Measurements from ENCODE around the gene IL15RA. TPM values are rescaled to one million over a fixed set of nuclear protein-coding genes. Genes with fewer than 3 reads are reported as not detected.

IL15RA gene
- total and polyA plus RNA-seq, 2 experiments from 2014 or later = 4.0 to 7.0 TPM

GRCh38 chr10:5987747-5988146 is 10.4 kb upstream of the IL15RA start:
- in situ Hi-C loops (cut with MboI) = no loop called here
- H2AFZ ChIP-seq = no peak overlapping the region
- no peaks in the 10 kb centered on the region for H3F3A ChIP-seq (ENCODE audit: insufficient read depth)
- TF ChIP-seq EZH2 (IDR thresholded peaks at IDR 0.05; ENCODE audit: insufficient read depth, poor library complexity, severe bottlenecking) (no peak), EZH2phosphoT487 (IDR thresholded peaks at IDR 0.05; ENCODE audit: insufficient read depth, low read depth) (no peak)
- H3K9me3 ChIP-seq (ENCODE audit: low read depth) = peaks cover 1% of the 10 kb centered on the region
- no peaks in the 10 kb centered on the region for H3K4me1 ChIP-seq (ENCODE audit: insufficient read depth)
- WGBS, 2 experiments (ENCODE audit: low coverage in 1 of 2, low lambda C conversion rate in 2 of 2, missing lambda C conversion rate in 2 of 2) = 16% methylated on average over 4 of the region's 4 CpGs
- H3K9me2 ChIP-seq (ENCODE audit: insufficient read depth) = no peaks in the 10 kb centered on the region
- H4K20me1 ChIP-seq (ENCODE audit: insufficient read depth) = no peaks in the 10 kb centered on the region
- DNase-seq = no peak
- H3K27ac ChIP-seq = no peak overlapping the region
- H3K4me2 ChIP-seq (ENCODE audit: unreplicated experiment) = no peak overlapping the region
- no peaks in the 10 kb centered on the region for H3K36me3 ChIP-seq (ENCODE audit: low read depth)
- H3K27me3 ChIP-seq (replicated peaks; ENCODE audit: insufficient read depth) = no peaks in the 10 kb centered on the region
- no peak overlapping the region for H3K4me3 ChIP-seq
- H3K9ac ChIP-seq = no peak overlapping the region
- no peaks in the 10 kb centered on the region for H3K79me2 ChIP-seq (ENCODE audit: insufficient read depth)

GRCh38 chr10:5985029-5985428 is 7.7 kb upstream of the IL15RA start:
- Histone ChIP-seq H3F3A (ENCODE audit: insufficient read depth) (no peaks in the 10 kb centered on the region), H3K4me1 (ENCODE audit: insufficient read depth) (no peaks in the 10 kb centered on the region), H2AFZ (no peak overlapping the region), H3K27me3 (replicated peaks; ENCODE audit: insufficient read depth) (no peaks in the 10 kb centered on the region), H4K20me1 (ENCODE audit: insufficient read depth) (no peaks in the 10 kb centered on the region), H3K9me3 (ENCODE audit: low read depth) (no peaks in the 10 kb centered on the region), H3K9ac (no peak overlapping the region), H3K4me3 (no peak overlapping the region), H3K36me3 (ENCODE audit: low read depth) (no peaks in the 10 kb centered on the region), H3K27ac (no peak overlapping the region), H3K4me2 (ENCODE audit: unreplicated experiment) (no peak overlapping the region), H3K9me2 (ENCODE audit: insufficient read depth) (no peaks in the 10 kb centered on the region), H3K79me2 (ENCODE audit: insufficient read depth) (no peaks in the 10 kb centered on the region)
- TF ChIP-seq EZH2phosphoT487 (IDR thresholded peaks at IDR 0.05; ENCODE audit: insufficient read depth, low read depth) (no peak), EZH2 (IDR thresholded peaks at IDR 0.05; ENCODE audit: insufficient read depth, poor library complexity, severe bottlenecking) (no peak)
- DNase-seq = no peak
- in situ Hi-C loops (cut with MboI) = no loop called here
- WGBS, 2 experiments (ENCODE audit: low coverage in 1 of 2, low lambda C conversion rate in 2 of 2, missing lambda C conversion rate in 2 of 2) = 54 to 56% methylated on average over 5 of the region's 5 CpGs

DNA sequence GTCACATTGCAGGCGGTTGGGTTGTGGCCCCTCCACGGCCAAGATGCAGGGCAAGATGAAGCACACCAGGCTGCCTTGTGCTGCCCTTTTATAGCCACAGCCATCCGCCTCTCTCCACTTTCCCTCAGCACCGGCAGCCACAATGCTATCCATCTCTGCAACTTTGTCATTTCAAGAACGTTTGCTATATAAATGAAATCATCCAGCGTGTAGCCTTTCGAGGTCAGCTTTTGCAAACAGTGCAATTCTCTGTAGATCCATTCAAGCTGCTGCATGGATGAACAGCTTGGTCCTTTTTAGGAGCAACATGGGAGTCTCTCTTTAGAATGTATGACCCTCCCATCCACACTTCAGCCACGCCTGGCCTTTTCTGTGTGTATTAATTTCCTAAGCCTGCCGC is 6.4 kb upstream of the IL15RA start:
- no peaks in the 10 kb centered on the region for H3K9me2 ChIP-seq (ENCODE audit: insufficient read depth)
- 66 to 73% methylated on average over 9 of the region's 9 CpGs for WGBS, 2 experiments (ENCODE audit: low coverage in 1 of 2, low lambda C conversion rate in 2 of 2, missing lambda C conversion rate in 2 of 2)
- no peaks in the 10 kb centered on the region for H3K27me3 ChIP-seq (replicated peaks; ENCODE audit: insufficient read depth)
- no peak overlapping the region for H2AFZ ChIP-seq
- H3F3A ChIP-seq (ENCODE audit: insufficient read depth) = 0 out of 2 replicates have a peak, but pooled peaks cover 5% of the 10 kb centered on the region
- H3K36me3 ChIP-seq (ENCODE audit: low read depth) = no peaks in the 10 kb centered on the region
- H3K4me1 ChIP-seq (ENCODE audit: insufficient read depth) = no peaks in the 10 kb centered on the region
- no peak overlapping the region for H3K4me3 ChIP-seq
- H4K20me1 ChIP-seq (ENCODE audit: insufficient read depth) = no peaks in the 10 kb centered on the region
- H3K4me2 ChIP-seq (ENCODE audit: unreplicated experiment) = no peak overlapping the region
- H3K9ac ChIP-seq = no peak overlapping the region
- in situ Hi-C loops (cut with MboI) = no loop called here
- TF ChIP-seq EZH2phosphoT487 (IDR thresholded peaks at IDR 0.05; ENCODE audit: insufficient read depth, low read depth) (no peak), EZH2 (IDR thresholded peaks at IDR 0.05; ENCODE audit: insufficient read depth, poor library complexity, severe bottlenecking) (no peak)
- no peaks in the 10 kb centered on the region for H3K79me2 ChIP-seq (ENCODE audit: insufficient read depth)
- H3K27ac ChIP-seq = no peak overlapping the region
- no peaks in the 10 kb centered on the region for H3K9me3 ChIP-seq (ENCODE audit: low read depth)
- no peak for DNase-seq

DNA sequence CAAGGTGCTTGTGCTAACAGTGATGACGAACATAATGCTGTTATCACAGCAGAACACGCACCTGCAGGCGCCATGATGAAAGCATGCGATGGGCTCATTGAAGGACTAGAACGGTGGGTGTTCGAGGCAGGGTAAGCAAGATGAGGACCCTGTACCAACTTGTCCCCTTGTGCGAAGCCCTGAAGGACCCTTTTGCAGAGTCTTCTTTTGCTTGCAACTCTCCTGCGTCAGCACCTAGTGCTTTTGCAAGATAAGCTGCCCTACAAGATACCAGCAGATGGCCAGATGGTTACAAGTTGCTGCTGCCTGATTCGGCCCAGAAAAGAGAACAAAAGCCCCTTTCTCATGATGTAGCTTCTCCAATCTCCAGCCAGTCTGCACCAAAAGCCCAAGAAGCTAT is 4.2 kb upstream of the IL15RA start:
- Histone ChIP-seq H3K4me2 (ENCODE audit: unreplicated experiment) (no peak overlapping the region), H4K20me1 (ENCODE audit: insufficient read depth) (no peaks in the 10 kb centered on the region), H3K27me3 (replicated peaks; ENCODE audit: insufficient read depth) (no peaks in the 10 kb centered on the region), H3K79me2 (ENCODE audit: insufficient read depth) (no peaks in the 10 kb centered on the region), H3K9me2 (ENCODE audit: insufficient read depth) (no peaks in the 10 kb centered on the region), H3K36me3 (ENCODE audit: low read depth) (no peaks in the 10 kb centered on the region), H3K27ac (no peak overlapping the region), H3K9ac (no peak overlapping the region), H2AFZ (no peak overlapping the region), H3K4me1 (ENCODE audit: insufficient read depth) (no peaks in the 10 kb centered on the region), H3F3A (ENCODE audit: insufficient read depth) (0 out of 2 replicates have a peak, but pooled peaks cover 10% of the 10 kb centered on the region), H3K9me3 (ENCODE audit: low read depth) (no peaks in the 10 kb centered on the region), H3K4me3 (no peak overlapping the region)
- DNase-seq = no peak
- in situ Hi-C loops (cut with MboI) = no loop called here
- TF ChIP-seq EZH2 (IDR thresholded peaks at IDR 0.05; ENCODE audit: insufficient read depth, poor library complexity, severe bottlenecking) (no peak), EZH2phosphoT487 (IDR thresholded peaks at IDR 0.05; ENCODE audit: insufficient read depth, low read depth) (no peak)
- 76 to 78% methylated on average over 9 of the region's 9 CpGs for WGBS, 2 experiments (ENCODE audit: low coverage in 1 of 2, low lambda C conversion rate in 2 of 2, missing lambda C conversion rate in 2 of 2)

DNA sequence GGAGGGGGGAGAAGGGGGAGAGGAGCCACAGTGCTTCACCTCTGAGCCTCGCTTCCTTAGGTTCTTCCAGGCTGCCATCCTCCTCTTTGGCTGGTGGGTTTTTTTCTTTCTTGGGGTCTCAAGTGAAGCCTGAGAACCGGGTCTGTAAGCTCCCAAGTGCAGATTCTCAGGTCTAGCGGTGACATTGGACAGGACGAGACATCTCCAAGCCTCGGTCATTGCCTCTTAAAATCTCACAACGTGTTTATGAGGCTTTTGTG is 817 bp upstream of the IL15RA start:
- Histone ChIP-seq H3K4me1 (ENCODE audit: insufficient read depth) (no peaks in the 10 kb centered on the region), H3K9ac (peak overlapping the region; percentile 76), H3K9me2 (ENCODE audit: insufficient read depth) (no peaks in the 10 kb centered on the region), H3K27me3 (replicated peaks; ENCODE audit: insufficient read depth) (no peaks in the 10 kb centered on the region), H3F3A (ENCODE audit: insufficient read depth) (0 out of 2 replicates have a peak, but pooled peaks cover 10% of the 10 kb centered on the region), H3K9me3 (ENCODE audit: low read depth) (no peaks in the 10 kb centered on the region), H2AFZ (peak overlapping the region; percentile 85), H4K20me1 (ENCODE audit: insufficient read depth) (no peaks in the 10 kb centered on the region), H3K79me2 (ENCODE audit: insufficient read depth) (no peaks in the 10 kb centered on the region), H3K27ac (no peak overlapping the region), H3K4me2 (ENCODE audit: unreplicated experiment) (peak overlapping the region; percentile 88), H3K4me3 (peak overlapping the region; percentile 87), H3K36me3 (ENCODE audit: low read depth) (no peaks in the 10 kb centered on the region)
- 18 to 20% methylated on average over 5 to 6 of the region's 6 CpGs for WGBS, 2 experiments (ENCODE audit: low coverage in 1 of 2, low lambda C conversion rate in 2 of 2, missing lambda C conversion rate in 2 of 2)
- TF ChIP-seq EZH2phosphoT487 (IDR thresholded peaks at IDR 0.05; ENCODE audit: insufficient read depth, low read depth) (no peak), EZH2 (IDR thresholded peaks at IDR 0.05; ENCODE audit: insufficient read depth, poor library complexity, severe bottlenecking) (no peak)
- no peak for DNase-seq
- in situ Hi-C loops (cut with MboI) = no loop called here
